ENCODE measurements around the gene KCNQ2.
"Not testable (repeated sequence)": the region's sequence is repeated elsewhere in the genome, so short reads cannot be mapped to it uniquely, and the experiment has no call there.

KCNQ2 gene

DNA sequence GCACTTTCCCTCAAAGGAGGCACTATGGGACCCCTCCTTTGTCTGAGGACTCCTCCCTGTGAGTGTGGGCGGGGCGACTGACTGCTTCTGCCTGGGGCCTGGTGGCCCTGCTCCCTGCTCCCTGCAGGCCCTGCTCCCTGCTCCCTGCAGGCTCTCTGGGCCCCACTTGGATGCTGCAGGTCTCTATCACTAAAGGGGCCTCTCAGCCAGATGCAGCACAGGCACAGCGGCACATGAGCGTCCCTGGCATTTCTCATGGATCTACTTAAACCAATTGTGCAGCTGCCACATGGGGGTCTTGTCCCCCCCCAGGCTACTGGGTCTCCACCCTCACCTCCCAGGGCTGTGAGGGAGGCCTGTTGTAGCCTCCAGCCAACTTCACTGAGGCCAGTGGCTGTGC is 18.6 kb upstream of the KCNQ2 start:
- in situ Hi-C loops (cut with MboI; ENCODE audit: low sequenced_read_pairs), result no loop called here

DNA sequence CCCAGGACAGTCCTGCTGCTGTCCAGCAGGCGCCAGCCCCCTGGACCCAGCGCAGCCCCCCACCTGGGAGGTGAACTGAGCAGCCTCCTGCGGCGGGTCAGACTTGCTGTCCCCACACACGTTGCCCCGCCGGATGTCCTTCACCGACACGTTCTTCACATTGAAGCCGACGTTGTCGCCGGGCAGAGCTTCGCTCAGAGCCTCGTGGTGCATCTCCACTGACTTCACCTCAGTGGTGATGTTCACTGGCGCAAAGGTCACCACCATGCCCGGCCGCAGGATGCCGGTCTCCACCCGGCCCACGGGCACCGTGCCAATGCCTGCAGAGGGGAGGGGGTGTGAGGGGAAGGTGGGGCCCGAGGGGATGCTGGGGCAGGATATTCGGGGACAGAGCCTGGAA is 18.0 kb upstream of the KCNQ2 start:
- in situ Hi-C loops (cut with MboI; ENCODE audit: low sequenced_read_pairs), result no loop called here

DNA sequence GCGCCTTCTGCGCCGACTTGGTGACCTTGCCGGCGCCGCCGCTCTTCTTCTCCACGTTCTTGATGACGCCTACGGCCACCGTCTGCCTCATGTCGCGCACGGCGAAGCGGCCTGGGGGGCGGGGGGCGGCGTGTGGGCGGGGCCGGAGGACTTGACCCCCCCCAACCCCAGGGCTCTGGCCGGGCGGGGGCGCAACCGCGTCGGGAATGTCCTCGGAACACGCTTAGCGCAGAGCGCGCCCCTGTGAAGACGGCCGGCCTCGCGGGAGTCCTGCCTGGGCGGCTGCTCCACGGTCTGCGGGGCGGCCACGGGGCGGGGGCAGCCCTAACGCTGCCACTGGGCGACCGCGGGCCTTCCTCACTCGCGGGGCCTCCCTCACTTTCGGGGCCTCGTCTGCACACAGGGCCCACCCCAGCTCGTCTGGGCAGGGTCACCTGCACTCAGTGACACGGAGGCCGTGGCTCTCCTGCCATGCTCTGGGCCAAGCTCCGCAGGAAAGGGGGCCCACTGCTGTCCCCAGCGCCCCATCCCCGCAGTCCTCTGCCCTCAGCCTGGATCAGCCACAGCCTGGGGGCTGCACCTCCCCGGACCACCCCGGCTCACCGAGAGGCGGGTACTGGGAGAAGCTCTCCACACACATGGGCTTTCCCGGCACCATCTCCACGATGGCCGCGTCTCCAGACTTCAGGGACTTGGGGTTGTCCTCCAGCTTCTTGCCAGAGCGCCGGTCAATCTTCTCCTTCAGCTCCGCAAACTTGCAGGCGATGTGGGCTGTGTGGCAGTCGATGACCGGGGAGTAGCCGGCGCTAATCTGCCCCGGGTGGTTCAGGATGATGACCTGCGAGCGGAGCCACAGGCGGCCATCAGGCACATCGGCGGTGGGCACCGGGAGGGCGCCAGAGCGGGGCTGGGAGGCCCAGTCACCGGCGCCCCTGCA is 16.1 kb upstream of the KCNQ2 start:
- in situ Hi-C loops (cut with MboI; ENCODE audit: low sequenced_read_pairs), result no loop called here

DNA sequence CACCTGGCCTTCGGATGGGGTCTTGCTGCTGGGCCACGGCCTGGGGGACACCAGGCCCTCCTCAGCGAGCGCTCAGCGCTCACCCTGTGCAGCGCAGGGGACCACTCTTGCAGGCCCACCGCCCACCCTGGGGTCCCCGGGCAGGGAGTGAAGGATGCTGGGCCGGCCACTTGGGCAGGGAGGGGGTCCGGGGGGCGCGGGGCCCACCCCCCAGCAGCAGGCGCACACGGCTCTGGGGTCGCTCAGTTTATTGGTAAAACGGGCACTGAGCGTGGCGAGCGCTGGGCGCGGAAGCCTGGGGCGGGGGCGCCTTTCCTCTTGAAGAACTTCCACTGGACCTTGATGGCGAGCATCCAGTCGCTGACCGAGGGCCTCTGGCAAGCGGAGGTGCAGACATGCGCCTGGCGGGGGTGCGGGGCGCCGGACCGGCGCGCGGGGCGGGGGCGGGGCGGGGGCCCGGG is 15.4 kb upstream of the KCNQ2 start:
- in situ Hi-C loops (cut with MboI; ENCODE audit: low sequenced_read_pairs), result no loop called here

DNA sequence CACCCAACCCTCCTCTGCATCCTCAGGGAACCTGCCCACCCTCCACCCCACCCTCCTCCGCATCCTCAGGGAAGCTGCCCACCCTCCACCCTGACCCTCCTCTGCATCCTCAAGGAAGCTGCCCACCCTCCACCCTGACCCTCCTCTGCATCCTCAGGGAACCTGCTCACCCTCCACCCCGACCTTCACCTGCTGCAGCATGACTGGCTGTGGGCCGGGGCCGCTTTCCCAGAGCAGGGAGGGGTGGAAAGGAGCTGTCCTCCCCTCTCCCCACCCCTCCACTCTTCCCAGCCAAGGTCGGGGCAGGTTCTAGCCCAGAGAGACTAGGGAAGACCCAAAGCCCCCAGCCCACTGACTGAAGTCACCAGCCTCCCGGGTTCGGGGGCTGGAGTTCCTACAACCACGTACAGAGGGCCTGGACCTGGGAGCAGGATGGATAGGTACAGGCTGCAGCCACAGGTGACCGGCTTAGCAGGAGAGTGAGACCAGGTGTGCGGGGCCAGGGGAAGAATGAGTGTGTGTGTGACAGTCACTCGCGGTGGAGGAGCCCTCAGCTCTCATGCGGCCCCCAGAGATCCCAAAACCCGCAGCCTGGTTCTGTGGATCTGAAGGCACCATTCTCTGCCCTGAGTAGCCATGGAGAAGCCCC is 14.8 kb upstream of the KCNQ2 start:
- in situ Hi-C loops (cut with MboI; ENCODE audit: low sequenced_read_pairs), result no loop called here

DNA sequence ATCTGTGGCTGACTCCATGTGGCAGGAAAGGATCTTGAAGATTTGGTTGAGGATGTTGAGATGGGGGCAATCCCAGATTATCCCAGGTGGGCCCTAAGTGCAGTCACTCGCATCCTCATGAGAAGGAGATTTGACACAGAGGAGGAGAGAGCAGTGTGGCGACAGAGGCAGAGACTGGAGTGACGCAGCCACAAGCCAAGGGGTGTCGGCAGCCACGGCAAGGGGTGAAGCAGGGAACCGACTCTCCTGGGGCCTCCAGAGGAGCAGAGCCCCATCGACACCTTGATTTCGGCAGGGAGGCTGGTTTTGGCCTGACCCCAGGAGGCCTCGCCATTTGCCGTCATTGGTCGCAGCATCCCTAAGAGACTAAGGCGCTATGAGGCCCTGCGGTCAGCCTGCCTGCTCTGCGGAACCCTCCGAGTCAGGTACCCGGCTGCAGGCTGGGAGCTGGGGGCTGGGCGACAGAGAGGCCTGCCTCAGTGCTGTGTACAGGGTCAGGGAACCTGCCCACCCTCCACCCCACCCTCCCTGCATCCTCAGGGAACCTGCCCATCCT is 13.9 kb upstream of the KCNQ2 start:
- in situ Hi-C loops (cut with MboI; ENCODE audit: low sequenced_read_pairs), result no loop called here

DNA sequence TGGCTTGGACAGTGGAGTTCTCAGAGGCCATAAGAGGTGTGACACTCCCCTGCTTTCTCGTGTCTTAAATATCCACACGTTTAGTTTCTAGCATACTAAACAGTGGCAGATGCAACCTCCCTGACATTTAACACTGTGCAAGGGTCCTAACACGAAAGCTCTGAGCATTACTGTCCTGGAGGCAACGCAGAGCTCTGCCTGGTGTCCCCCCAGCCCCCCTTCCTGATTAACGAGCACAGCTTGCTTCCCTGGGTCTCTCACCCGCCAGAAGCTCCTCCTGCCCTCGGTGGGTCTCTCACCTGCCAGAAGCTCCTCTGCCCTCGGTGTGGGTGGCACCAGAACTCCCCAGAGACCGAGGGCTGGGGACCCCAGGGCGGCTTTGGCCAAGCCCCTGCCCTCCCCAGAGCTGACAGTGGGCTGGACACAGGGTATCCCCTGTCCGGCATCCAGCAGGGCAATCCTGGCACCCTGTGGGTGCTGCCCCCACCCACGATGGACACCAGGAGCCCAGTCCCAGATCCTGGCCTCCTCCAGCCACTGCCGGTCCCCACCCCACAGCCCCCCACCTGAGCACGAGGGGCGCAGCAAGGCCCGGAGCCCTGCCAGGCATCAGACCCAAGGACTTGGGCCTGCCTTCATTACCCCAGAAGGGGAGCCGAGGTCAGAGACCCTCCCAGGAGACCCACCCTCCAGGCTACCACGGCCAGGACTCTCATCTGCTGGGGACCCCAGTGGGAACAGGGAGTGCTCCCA is 12.4 kb upstream of the KCNQ2 start:
- in situ Hi-C loops (cut with MboI; ENCODE audit: low sequenced_read_pairs), result no loop called here

DNA sequence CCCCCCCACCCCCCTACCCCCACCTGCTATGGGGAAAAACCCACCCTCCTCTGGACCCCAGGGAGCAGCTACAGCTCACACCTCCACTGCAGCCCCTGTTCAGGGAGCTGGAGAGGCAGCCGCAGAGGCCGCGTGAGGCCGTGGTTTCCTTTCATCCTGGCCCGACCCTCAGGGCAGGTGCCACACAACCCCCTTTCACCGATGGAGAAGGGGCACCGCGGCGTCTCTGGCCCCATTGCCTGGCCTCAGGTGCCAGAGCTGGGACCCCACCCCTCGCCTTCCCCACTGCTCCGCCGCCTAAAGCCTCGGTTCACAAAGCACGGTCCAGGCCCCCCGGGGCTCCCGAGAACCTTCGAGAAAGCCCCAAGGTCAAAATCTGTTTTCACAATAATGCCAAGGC is 11.8 kb upstream of the KCNQ2 start:
- in situ Hi-C loops (cut with MboI; ENCODE audit: low sequenced_read_pairs), result no loop called here

DNA sequence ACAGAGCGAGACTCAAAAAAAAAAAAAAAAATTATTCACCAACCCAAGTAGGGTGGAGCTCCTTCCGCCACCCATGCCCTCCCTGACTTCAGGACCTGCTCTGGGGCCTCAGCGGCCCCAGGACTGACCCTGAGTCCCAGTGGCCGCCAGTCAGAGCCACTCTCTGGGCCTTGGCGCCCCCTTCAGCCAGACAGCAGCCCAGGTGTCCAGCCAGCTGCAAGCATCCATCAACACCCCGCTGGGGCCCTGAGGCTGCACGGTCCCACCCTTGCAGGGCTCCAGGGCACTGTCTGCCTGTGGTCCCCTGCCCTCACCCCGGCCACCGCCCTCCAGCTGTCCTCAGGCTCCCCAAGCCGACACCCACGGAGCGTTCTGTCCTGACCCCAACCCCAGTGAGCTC is 11.4 kb upstream of the KCNQ2 start:
- in situ Hi-C loops (cut with MboI; ENCODE audit: low sequenced_read_pairs), result no loop called here

DNA sequence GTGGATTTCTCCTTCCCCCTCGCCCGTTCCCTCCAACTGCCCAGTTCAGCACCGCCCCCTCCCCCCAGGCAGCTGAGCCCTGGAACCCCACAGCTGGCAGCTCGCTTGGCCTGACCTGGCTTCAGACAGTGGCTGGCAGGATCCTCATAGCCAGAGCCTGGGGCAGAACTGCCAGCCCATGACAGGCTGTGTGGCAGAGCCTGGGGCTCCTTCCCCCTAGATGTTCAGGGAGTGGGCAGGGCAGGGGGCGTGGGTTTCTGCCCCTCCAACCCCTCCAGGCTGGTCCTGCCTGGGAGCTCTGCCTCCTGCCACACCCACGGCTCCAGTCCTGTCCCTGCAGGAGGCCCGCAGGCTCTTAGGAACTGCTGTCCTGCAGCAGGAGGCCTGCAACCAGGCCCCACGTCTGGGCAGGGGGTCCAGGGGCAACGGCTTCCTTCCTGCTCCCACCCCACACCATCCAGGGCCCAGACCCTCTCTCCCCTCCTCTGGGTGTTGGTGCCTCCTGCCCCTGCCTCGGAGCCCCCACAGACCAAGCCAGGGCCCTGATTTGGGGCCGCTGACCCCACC is 9.6 kb upstream of the KCNQ2 start:
- in situ Hi-C loops (cut with MboI; ENCODE audit: low sequenced_read_pairs), result no loop called here

DNA sequence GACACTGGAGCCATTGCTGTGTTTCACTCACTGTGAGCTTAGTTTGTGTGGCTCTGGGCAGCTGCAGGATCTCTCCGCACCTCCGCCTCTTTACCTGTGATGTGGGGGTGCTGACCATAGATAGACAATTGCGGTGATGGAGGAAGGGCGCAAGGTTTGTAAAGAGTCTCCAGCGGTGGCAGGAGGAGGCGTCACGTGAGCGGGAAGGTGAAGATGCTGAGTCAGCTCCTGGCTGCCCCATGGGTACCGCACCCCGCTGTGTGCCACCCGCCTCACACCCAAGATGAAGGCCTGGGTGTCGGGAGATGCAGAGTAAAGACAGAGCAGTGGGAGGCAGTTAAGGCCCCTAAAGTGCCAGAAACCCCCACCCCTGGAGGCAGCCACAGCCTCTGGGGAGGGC is 9.0 kb upstream of the KCNQ2 start:
- in situ Hi-C loops (cut with MboI; ENCODE audit: low sequenced_read_pairs), result no loop called here

DNA sequence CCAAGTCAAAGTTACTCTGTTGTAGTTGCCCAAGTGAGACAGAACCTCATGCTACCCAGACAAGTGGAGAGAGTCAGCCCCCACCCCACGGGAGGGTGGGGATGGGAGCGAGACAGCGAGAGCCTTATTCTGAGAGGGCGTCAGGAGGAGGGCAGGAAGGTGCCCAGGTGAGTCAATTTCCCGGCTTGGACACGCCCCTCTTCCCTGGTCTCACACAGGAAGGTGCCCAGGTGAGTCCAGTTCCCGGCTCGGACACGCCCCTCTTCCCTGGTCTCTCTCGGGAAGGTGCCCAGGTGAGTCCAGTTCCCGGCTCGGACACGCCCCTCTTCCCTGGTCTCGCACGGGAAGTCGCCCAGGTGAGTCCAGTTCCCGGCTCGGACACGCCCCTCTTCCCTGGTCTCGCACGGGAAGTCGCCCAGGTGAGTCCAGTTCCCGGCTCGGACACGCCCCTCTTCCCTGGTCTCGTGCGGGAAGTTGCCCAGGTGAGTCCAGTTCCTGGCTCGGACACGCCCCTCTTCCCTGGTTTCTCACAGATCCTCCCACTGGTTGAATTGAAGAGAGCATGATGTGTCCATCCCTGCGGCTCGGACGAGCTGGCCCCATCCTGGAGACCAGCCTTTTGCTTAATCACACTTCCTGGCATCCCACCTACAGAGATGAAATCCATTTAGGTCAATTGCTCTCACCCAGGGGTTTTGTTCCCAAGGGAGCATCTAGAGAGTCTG is 7.4 kb upstream of the KCNQ2 start:
- in situ Hi-C loops (cut with MboI; ENCODE audit: low sequenced_read_pairs), result not testable (repeated sequence)

DNA sequence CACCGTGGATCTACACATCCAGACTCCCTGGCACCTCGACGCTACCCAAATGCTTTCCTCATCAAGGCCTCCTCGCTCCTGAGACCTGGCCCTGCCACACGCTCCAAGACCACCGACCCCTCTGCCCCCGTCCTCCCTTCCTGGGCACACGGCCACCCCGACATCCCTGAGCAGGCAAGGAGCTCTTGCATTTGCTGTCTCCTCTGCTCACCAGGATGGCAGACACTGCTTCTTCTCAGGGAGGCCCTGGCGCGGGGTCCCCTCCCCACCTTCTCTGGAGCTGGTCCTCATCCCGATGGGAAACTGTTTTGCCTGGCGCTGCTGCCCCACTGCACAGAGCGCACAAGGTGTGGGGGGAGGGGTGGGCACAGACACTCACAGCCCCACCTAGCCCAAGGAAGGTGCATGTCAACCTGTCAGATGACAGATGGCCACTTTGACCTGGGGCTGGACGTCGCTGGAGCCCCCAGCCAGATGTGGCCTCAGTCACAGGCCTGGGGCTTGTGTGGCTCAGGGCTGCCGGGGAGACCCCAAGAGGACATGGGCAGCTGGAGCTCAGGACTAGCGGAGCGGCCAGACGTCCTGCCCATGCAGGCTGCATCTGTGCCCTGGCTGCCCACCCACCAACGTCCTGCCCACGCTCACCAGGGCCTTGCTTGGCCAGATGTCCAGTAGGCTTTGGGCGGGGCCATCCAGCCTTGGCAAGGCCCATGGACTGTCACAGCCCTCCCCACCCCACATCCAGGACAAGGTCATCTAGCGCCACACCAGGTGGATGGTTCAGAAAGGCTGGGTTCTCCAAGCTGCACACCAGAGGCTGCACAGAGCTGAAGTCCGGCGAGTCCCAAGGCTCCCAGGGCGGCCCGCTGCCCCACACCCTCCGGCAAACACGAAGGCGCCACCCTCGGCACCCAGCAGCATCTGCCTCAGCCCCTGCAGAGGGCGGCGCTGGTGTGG is 6.2 kb upstream of the KCNQ2 start:
- in situ Hi-C loops (cut with MboI; ENCODE audit: low sequenced_read_pairs), result no loop called here

DNA sequence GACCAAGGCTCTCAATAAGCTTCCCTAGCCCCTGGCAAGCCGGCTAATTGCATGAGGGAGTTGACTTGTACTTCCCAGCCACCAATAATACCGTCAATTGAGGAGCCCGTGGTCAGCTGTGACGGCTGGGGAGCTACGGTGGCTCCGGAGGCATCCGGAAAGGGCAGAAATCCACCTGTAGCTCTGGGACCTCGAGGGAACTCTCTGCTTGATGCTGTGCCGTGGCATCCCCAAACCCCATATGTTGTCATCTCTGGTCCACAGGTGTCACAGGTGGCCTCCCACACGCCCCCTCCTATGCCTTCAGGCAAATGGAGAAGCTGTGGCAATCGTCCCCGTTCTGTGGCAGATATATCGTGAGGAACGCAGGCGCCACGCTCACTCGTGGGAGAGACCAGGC is 5.5 kb upstream of the KCNQ2 start:
- in situ Hi-C loops (cut with MboI; ENCODE audit: low sequenced_read_pairs), result no loop called here

DNA sequence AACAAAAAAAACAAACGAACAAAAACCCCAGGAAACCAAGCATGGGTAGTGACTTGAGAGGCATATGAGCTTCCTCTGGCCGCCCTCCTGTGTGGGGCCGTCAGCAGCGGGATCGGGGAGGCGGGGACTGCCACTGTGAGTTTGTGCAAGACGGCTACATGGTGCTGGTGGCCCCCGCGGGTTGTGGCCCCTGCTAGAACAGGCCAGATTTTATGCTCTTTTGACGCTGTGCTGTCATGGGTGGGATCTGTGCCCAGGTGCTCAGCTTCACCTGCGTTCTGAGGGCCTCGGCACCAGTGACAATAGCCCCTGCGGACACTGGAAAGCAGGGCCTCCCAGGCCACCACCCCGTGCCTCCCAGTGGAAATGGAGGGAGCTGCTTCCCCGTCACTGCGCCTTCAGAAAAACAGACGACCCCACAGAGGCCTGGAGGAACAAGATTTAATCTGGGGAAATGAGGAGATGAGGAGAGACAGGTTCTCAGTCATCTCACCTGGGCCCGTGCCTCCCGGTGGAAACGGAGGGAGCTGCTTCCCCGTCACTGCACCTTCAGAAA is 4.7 kb upstream of the KCNQ2 start:
- in situ Hi-C loops (cut with MboI; ENCODE audit: low sequenced_read_pairs), result no loop called here

DNA sequence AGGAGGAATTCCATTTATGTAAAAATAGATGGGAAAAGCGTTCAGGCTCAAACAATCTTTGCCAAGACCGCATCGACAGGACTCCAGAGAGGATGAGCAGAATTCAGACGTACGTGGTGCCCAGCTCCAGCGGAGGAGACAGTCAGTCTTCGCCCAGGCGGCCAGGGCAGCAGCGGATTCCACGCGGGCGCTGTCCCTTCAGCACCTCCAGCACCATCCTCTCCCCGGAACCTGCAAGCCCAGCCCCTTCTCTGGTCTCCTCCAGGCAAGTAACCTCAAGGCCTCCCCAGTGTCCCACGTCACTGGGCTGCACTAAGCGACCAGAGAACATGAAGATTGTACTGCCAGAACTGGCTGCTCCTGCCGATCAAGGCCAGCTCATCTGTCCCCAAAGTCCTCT is 2.8 kb upstream of the KCNQ2 start:
- in situ Hi-C loops (cut with MboI; ENCODE audit: low sequenced_read_pairs), result no loop called here

DNA sequence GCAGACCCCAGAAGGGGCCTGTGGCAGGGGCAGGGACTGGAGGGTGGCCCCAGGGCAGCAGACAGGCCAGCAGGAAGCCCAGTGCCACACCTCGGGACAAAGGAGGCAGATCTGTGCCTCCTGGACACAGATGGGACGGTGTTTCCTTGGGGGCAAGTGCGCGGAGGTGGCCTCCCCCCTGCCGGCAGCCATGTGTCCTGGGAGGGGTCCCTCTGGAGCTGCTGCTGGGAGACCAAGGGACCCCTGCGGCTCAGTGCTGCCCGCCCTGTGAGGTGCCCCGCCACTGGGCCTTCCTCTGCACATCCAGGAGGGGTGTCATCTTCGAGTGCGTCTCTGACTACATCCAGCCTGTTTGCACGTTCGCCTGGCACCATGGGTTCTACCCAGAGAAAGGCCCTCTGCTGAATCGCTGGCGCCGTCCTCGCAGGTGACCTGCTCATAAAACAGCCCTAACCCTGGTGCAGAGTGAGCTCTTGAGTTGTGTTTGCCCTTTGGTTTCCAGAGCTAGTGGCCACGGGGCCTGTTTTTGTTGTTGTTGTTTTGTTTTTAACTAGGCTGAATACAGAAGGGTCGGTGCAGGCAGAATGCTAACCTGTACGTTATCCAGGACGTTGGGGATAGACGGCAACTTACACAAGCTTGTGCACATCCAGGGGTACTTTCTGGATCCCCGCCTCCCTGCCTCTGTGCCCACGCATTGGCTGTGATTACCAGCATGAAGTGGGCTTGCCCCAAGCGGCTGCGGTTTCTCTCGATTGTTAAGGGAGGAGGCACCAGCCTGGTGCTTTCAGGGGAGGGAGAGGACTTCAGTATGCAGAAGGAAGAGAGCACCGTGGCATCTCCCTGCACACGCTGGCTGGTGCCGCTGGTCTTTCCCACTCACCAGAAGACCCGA is 1.3 kb upstream of the KCNQ2 start:
- in situ Hi-C loops (cut with MboI; ENCODE audit: low sequenced_read_pairs), result no loop called here

DNA sequence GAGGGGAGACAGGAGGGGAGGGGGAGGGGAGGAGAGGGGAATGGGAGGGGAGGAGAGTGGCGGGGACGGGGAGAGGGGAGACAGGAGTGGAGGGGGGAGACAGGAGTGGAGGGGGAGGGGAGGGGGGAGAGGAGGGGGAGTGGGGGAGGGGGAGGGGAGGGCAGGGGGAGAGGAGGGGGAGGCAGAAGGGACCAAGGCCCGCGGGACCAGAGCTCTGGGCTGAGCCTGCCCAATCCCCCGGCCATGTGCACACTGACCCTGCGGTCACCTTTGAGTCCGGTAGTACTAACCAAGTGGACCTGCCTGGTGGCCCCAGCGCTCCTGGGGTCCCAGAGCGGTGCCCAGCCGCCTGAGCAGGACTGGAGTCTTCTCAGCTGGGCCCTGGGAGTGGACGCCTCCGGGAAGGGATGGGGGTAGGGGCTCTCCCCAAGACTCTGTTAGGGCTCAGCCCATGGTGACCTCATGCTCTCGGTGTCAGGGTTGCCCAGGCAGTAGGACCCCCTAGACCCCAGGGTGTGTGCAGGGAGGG is 471 bp upstream of the KCNQ2 start:
- in situ Hi-C loops (cut with MboI; ENCODE audit: low sequenced_read_pairs), result no loop called here

Measured in hTERT RPE-1 (cell line).